ENCODE results near the gene HOXD3.

- no peak for TF ChIP-seq EGR1 (IDR thresholded peaks at IDR 0.05)
- no peak for TF ChIP-seq YY1 (IDR thresholded peaks at IDR 0.05; ENCODE audit: low read depth)
- TF ChIP-seq, protein P1, sequence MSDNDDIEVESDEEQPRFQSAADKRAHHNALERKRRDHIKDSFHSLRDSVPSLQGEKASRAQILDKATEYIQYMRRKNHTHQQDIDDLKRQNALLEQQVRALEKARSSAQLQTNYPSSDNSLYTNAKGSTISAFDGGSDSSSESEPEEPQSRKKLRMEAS (IDR thresholded peaks at IDR 0.05): no peak
- no peak for TF ChIP-seq CEBPB (IDR thresholded peaks at IDR 0.05)
- no peak for TF ChIP-seq RAD21 (IDR thresholded peaks at IDR 0.05; ENCODE audit: low read depth)
- no peak for TF ChIP-seq TEAD4 (IDR thresholded peaks at IDR 0.05)
- no peak for TF ChIP-seq CREB1 (IDR thresholded peaks at IDR 0.05; ENCODE audit: low read depth)
- TF ChIP-seq EP300 (IDR thresholded peaks at IDR 0.05; ENCODE audit: borderline replicate concordance): no peak
- TF ChIP-seq TAF1 (IDR thresholded peaks at IDR 0.05; ENCODE audit: low read depth): no peak
- TF ChIP-seq TCF12 (IDR thresholded peaks at IDR 0.05; ENCODE audit: low read depth): no peak
- TF ChIP-seq REST (IDR thresholded peaks at IDR 0.05; ENCODE audit: low read depth): no peak
Observed at GRCh38 chr2:176213406-176213805, 56.3 kb downstream of the HOXD3 start.
